HG03460 (cell line): Measurements from ENCODE around the gene ADAMTS4.

Experiments
- ATAC-seq: cut with Tn5 transposase; IDR thresholded peaks from one replicate; pipeline ENCODE4 v1.9.1; 2021; ENCODE audit not compliant: unreplicated experiment

ADAMTS4 gene

DNA sequence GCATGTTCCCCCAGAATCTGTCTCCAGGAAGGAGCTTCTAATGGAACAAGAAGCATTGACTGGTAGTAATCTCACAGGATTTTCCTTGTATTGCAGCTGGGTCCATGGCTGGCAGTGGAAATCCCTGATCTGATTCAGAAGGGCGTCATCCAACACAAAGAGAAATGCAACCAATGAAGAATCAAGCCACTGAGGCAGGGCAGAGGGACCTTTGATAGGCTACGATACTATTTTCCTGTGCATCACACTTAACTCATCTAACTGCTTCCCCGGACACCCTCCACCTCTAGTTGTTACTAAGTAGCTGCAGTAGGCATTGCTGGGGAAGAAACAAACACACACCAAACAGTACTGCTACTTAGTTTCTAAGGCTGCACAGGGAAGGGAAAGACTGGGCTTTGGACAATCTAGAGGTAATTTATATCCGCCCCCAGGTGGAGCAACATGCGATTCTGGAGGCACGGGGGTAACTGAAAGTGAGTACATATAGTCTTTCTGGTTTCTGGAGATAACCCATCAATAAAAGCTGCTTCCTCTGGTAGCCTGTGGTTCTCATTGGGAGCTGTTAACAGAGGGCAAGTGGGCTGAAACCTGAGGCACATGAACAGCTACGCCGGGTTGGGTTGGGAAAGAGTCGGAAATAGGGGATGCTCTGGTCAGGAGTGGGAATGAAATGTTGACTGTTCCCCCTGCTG is 40.4 kb downstream of the ADAMTS4 start:
- no peak for ATAC-seq

- no peak for ATAC-seq
These were observed 41.0 kb downstream of the ADAMTS4 start for GRCh38 chr1:161157867-161158266.

DNA sequence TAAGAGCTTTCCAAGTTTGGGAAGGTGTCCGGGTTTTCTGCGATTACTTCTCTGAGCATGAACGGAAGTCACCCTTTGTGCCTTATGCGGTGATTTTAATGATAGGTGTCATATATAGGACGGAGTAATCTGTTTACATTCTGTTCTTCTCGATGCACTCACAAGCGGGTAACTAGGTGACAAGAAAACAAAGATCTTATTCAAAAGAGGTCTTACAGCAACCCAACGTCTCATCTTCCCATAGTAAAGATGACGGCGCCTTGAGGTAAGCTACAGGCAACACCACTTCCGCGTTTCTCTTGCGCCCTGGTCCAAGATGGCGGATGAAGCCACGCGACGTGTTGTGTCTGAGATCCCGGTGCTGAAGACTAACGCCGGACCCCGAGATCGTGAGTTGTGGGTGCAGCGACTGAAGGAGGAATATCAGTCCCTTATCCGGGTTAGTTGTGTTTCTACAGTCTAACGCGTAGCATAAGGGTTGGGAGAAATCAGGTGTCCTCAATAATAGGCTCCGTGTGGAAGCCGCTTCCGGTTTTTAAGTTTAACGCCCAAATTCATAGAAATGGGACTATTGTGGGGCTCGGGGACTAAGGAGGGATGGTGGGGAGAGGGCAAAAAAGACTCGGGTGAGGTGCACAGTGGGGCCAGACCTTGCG is 45.0 kb downstream of the ADAMTS4 start, which contains the start of gene UFC1:
Gene UFC1 (plus strand): TSS at position 297 of the 656 bp plus-strand sequence. CDS start 20 bp downstream, at position 317.
- peak; percentile 83 for ATAC-seq

GRCh38 chr1:161153176-161153575 is 45.7 kb downstream of the ADAMTS4 start:
- ATAC-seq, result peak; percentile 7

DNA sequence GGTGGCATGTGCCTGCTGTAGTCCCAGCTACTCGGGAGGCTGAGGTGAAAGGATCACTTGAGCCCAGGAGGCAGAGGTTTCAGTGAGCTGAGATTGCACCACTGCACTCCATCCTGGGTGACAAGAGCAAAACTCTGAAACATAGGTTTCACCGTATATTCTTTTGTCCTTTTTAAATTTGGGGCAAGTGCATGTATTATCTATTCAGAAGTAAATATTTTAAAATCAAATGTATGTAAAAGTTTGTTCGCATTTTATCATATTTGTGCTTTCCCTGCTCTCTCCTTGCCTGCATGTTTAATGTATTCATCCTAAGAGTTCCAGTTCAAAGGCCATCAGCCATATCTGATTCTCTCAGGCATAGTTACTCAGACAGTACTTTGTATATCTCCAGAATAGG is 53.0 kb downstream of the ADAMTS4 start:
- ATAC-seq, result no peak

- ATAC-seq, result no peak
These were observed 58.0 kb downstream of the ADAMTS4 start for GRCh38 chr1:161140755-161141400.

- ATAC-seq, result no peak
These were observed 59.1 kb downstream of the ADAMTS4 start for GRCh38 chr1:161139766-161140165.

DNA sequence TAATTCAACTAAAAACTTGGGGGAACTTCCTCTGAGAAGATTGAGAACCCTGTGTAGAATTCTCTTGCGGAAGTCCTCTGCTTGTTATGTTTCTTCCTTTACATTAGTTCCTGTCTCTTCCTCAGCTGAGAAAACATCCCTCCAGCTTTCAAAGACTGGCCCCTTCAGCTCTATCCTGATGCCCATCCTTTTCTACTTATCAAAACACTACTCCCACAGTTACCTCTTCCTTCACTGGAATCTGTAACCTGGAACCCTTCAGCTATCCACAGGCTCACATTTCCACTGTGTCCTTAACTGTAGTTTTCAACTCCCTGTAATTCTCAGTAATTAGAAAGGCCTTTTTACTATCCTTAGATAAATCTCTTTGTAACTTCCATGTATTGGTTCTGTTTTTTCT is 60.4 kb downstream of the ADAMTS4 start:
- ATAC-seq, result no peak

- no peak for ATAC-seq
These were observed 61.0 kb downstream of the ADAMTS4 start for GRCh38 chr1:161137881-161138280.
